ENCODE results near the gene LRRC4C.

GRCh38 chr11:40597546-40598113 is 861.8 kb downstream of the LRRC4C start:
- no peak for TF ChIP-seq CREB1 (IDR thresholded peaks at IDR 0.05; ENCODE audit: low read depth)
- no peak for TF ChIP-seq CEBPB (IDR thresholded peaks at IDR 0.05)
- TF ChIP-seq TEAD4 (IDR thresholded peaks at IDR 0.05) = no peak
- no peak for TF ChIP-seq MAX (IDR thresholded peaks at IDR 0.05)
- TF ChIP-seq TAF1 (IDR thresholded peaks at IDR 0.05; ENCODE audit: low read depth) = no peak
- TF ChIP-seq ZBTB7A (IDR thresholded peaks at IDR 0.05; ENCODE audit: low read depth) = no peak
- no peak for TF ChIP-seq YY1 (IDR thresholded peaks at IDR 0.05; ENCODE audit: low read depth)
- TF ChIP-seq, protein P1, sequence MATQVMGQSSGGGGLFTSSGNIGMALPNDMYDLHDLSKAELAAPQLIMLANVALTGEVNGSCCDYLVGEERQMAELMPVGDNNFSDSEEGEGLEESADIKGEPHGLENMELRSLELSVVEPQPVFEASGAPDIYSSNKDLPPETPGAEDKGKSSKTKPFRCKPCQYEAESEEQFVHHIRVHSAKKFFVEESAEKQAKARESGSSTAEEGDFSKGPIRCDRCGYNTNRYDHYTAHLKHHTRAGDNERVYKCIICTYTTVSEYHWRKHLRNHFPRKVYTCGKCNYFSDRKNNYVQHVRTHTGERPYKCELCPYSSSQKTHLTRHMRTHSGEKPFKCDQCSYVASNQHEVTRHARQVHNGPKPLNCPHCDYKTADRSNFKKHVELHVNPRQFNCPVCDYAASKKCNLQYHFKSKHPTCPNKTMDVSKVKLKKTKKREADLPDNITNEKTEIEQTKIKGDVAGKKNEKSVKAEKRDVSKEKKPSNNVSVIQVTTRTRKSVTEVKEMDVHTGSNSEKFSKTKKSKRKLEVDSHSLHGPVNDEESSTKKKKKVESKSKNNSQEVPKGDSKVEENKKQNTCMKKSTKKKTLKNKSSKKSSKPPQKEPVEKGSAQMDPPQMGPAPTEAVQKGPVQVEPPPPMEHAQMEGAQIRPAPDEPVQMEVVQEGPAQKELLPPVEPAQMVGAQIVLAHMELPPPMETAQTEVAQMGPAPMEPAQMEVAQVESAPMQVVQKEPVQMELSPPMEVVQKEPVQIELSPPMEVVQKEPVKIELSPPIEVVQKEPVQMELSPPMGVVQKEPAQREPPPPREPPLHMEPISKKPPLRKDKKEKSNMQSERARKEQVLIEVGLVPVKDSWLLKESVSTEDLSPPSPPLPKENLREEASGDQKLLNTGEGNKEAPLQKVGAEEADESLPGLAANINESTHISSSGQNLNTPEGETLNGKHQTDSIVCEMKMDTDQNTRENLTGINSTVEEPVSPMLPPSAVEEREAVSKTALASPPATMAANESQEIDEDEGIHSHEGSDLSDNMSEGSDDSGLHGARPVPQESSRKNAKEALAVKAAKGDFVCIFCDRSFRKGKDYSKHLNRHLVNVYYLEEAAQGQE (IDR thresholded peaks at IDR 0.05; ENCODE audit: low read depth) = no peak
- no peak for TF ChIP-seq NFIC (IDR thresholded peaks at IDR 0.05)
- no peak for TF ChIP-seq EP300 (IDR thresholded peaks at IDR 0.05; ENCODE audit: borderline replicate concordance)
- TF ChIP-seq RAD21 (IDR thresholded peaks at IDR 0.05; ENCODE audit: low read depth) = no peak
- no peak for TF ChIP-seq FOXM1 (IDR thresholded peaks at IDR 0.05; ENCODE audit: borderline replicate concordance, low read depth)
- no peak for TF ChIP-seq USF1 (IDR thresholded peaks at IDR 0.05)
